ENCODE data around the gene ATP8B3. TPM values are rescaled to one million over a fixed set of nuclear protein-coding genes. Genes with fewer than 3 reads are reported as not detected.

ATP8B3 gene
- total RNA-seq: 1.6 and 1.7 TPM in 2 replicates

GRCh38 chr19:1811942-1812425, at the start of gene ATP8B3:
Gene ATP8B3, minus strand, starts transcription at chr19:1812276. Its CDS starts 540 bp downstream, at chr19:1811736.

GRCh38 chr19:1848399-1849131, 36.5 kb upstream of the ATP8B3 start, which contains the start of gene REXO1:
Gene REXO1, minus strand, starts transcription at chr19:1848483. Its CDS starts 125 bp downstream, at chr19:1848358.

GRCh38 chr19:1752757-1753728, 59.0 kb downstream of the ATP8B3 start, which contains the start of gene ONECUT3:
Gene ONECUT3, plus strand, starts transcription at chr19:1753506. Its CDS starts 157 bp downstream, at chr19:1753663.

Other genes starting within 250 kb of the ATP8B3 start
- gene MEX3D, start 244.0 kb downstream of the ATP8B3 start, total RNA-seq: 103 and 152 TPM in 2 replicates
- gene MBD3, start 219.4 kb downstream of the ATP8B3 start, total RNA-seq: 101 and 111 TPM in 2 replicates
- 41.7 and 59.1 TPM in 2 replicates for gene UQCR11, start 206.8 kb downstream of the ATP8B3 start, total RNA-seq
- gene TCF3, start 159.7 kb downstream of the ATP8B3 start, total RNA-seq: 161 and 194 TPM in 2 replicates
- gene ONECUT3, start 58.8 kb downstream of the ATP8B3 start, total RNA-seq: not detected in 2 replicates
- 18.0 and 22.5 TPM in 2 replicates for gene REXO1, start 36.2 kb upstream of the ATP8B3 start, total RNA-seq
- 11.8 and 17.0 TPM in 2 replicates for gene KLF16, start 51.3 kb upstream of the ATP8B3 start, total RNA-seq
- gene ABHD17A, start 73.2 kb upstream of the ATP8B3 start, total RNA-seq: 110 and 136 TPM in 2 replicates
- 5.2 and 5.5 TPM in 2 replicates for gene ADAT3, start 93.1 kb upstream of the ATP8B3 start, total RNA-seq
- gene SCAMP4, start 93.1 kb upstream of the ATP8B3 start, total RNA-seq: 60.9 and 79.4 TPM in 2 replicates
- gene CSNK1G2, start 128.9 kb upstream of the ATP8B3 start, total RNA-seq: 95.4 and 103 TPM in 2 replicates
- 52.0 and 91.8 TPM in 2 replicates for gene BTBD2, start 203.4 kb upstream of the ATP8B3 start, total RNA-seq
- gene MKNK2, start 239.0 kb upstream of the ATP8B3 start, total RNA-seq: 82.3 and 126 TPM in 2 replicates